Measurements from ENCODE around the gene CLTC. TPM values are rescaled to one million over a fixed set of nuclear protein-coding genes. Genes with fewer than 3 reads are reported as not detected.

Gene CLTC
- total and polyA plus RNA-seq, 2 of the 8 experiments (the other 6 are each of a cell fraction or from before 2014, with no cell fraction given) = 175 to 283 TPM

GRCh38 chr17:59652119-59652518, 32.4 kb downstream of the CLTC start:
- Histone ChIP-seq H3K27ac (ENCODE audit: low read depth, low read length) (no peak overlapping the region), H2AFZ (ENCODE audit: low read length) (no peak overlapping the region), H3K14ac (ENCODE audit: insufficient read length) (no peak overlapping the region), H3K23me2 (ENCODE audit: low read depth, low read length) (no peaks in the 10 kb centered on the region), H3K4me3 (ENCODE audit: extremely low read depth in 1 of 4, insufficient read depth in 2 of 4, low read depth in 3 of 4, low read length in 4 of 4) (no peak overlapping the region), H2AK5ac (ENCODE audit: low read depth, low read length) (no peak overlapping the region), H2BK120ac (replicated peaks; ENCODE audit: low read depth, low read length) (no peak overlapping the region), H3K56ac (replicated peaks; ENCODE audit: insufficient read length, low read depth, low read length) (no peak overlapping the region), H3K9ac (replicated peaks in 1 of 4; ENCODE audit: extremely low read depth in 1 of 4, low read depth in 3 of 4, low read length in 3 of 4) (no peak overlapping the region), H3K4me2 (ENCODE audit: insufficient read depth in 1 of 2, low read depth in 2 of 2, low read length in 2 of 2) (no peak overlapping the region), H3K27me3 (replicated peaks in 1 of 4; ENCODE audit: control insufficient read depth in 3 of 4, extremely low read depth in 1 of 4, insufficient read depth in 3 of 4, low read length in 3 of 4) (no peaks in the 10 kb centered on the region), H4K5ac (ENCODE audit: insufficient read length, low read depth, low read length) (no peak overlapping the region), H3K79me2 (ENCODE audit: control insufficient read depth in 1 of 2, insufficient read depth in 2 of 2, low read length in 2 of 2) (peaks cover 0 to 3% of the 10 kb centered on the region in 2 experiments; a peak in 1 of 4 replicates), H3K18ac (ENCODE audit: extremely low read depth, low read length) (no peak overlapping the region), H2BK20ac (ENCODE audit: low read length) (no peak overlapping the region), H3K4ac (replicated peaks; ENCODE audit: insufficient read length, low read depth, low read length) (no peak overlapping the region), H2BK15ac (ENCODE audit: low read length) (no peak overlapping the region), H4K8ac (ENCODE audit: extremely low read depth, insufficient read depth, low read length) (no peak overlapping the region), H2BK5ac (ENCODE audit: low read depth, low read length) (no peak overlapping the region), H4K91ac (replicated peaks; ENCODE audit: insufficient read length, low read length) (no peak overlapping the region), H3K4me1 (replicated peaks in 1 of 4; ENCODE audit: control insufficient read depth in 3 of 4, insufficient read depth in 4 of 4, low read length in 3 of 4) (no peaks in the 10 kb centered on the region), H3K36me3 (ENCODE audit: control insufficient read depth in 2 of 4, insufficient read depth in 4 of 4, low read length in 3 of 4) (peaks cover 14 to 77% (median 63%) of the 10 kb centered on the region in 4 experiments), H2BK12ac (ENCODE audit: low read depth, low read length) (no peak overlapping the region), H3K23ac (ENCODE audit: insufficient read length) (no peak overlapping the region), H4K20me1 (replicated peaks in 1 of 2; ENCODE audit: control insufficient read depth in 1 of 2, insufficient read depth in 2 of 2, low read length in 2 of 2) (peaks cover 0 to 2% of the 10 kb centered on the region in 2 experiments), H3K79me1 (ENCODE audit: low read depth, low read length) (no peaks in the 10 kb centered on the region), H3K9me3 (ENCODE audit: insufficient read depth in 2 of 2, low read depth in 1 of 2, low read length in 1 of 2) (no peaks in the 10 kb centered on the region)
- FAIRE-seq (no peak), DNase-seq (ENCODE audit: low read depth in 1 of 2, low spot score in 2 of 2) (no peak)
- CTCF ChIA-PET (ENCODE audit: partially characterized antibody) = no interaction called here
- POLR2A ChIA-PET (ENCODE audit: partially characterized antibody) = interaction anchor here (1.4 kb wide), 1 partner anchor 22 kb away, joined by 3 read pairs; no protein-coding TSS in a partner anchor
- WGBS, 2 experiments (ENCODE audit: extremely low coverage in 1 of 2, insufficient coverage in 1 of 2, insufficient read length in 1 of 2, insufficient replicate concordance in 2 of 2, low coverage in 1 of 2, low lambda C conversion rate in 2 of 2, missing lambda C conversion rate in 1 of 2) = 89% methylated on average over 2 of the region's 2 CpGs; no CpG with 5 or more reads in 1 of the 2 experiments
- TF ChIP-seq EGR1 (IDR thresholded peaks at IDR 0.05; ENCODE audit: borderline replicate concordance, low read depth, low read length) = no peak
- TF ChIP-seq SIN3A (conservative IDR thresholded peaks at IDR 0.05 in 1 of 2, IDR thresholded peaks at IDR 0.05 in 1 of 2; ENCODE audit: low read depth in 1 of 2, low read length in 2 of 2) = no peak
- no peak for TF ChIP-seq BACH1 (IDR thresholded peaks at IDR 0.05; ENCODE audit: low read length)
- TF ChIP-seq ATF2 (IDR thresholded peaks at IDR 0.05; ENCODE audit: low read length) = no peak
- no peak for TF ChIP-seq FOSL1 (IDR thresholded peaks at IDR 0.05; ENCODE audit: insufficient read depth, low read depth, low read length)
- no peak for TF ChIP-seq ASH2L (IDR thresholded peaks at IDR 0.05; ENCODE audit: low read length)
- TF ChIP-seq BRCA1 (IDR thresholded peaks at IDR 0.05; ENCODE audit: low read depth, low read length) = no peak
- no peak for TF ChIP-seq YY1 (IDR thresholded peaks at IDR 0.05; ENCODE audit: low read depth, low read length)
- TF ChIP-seq RFX5 (IDR thresholded peaks at IDR 0.05; ENCODE audit: borderline replicate concordance, low read depth, low read length) = no peak
- TF ChIP-seq USF2 (IDR thresholded peaks at IDR 0.05; ENCODE audit: low read length) = no peak
- TF ChIP-seq GABPA (IDR thresholded peaks at IDR 0.05; ENCODE audit: borderline replicate concordance, insufficient read depth, low read length) = no peak
- no peak for TF ChIP-seq TCF12 (IDR thresholded peaks at IDR 0.05; ENCODE audit: low read depth, low read length)

Measured in H1 (cell line).